ENCODE results near the gene NKAIN2. TPM values are rescaled to one million over a fixed set of nuclear protein-coding genes. Genes with fewer than 3 reads are reported as not detected.

The NKAIN2 gene
- total RNA-seq, 1 experiment from 2014 or later: 2.7 TPM

GRCh38 chr6:124869416-124869815 is 1065.8 kb downstream of the NKAIN2 start:
- Mint-ChIP-seq H3K27me3 (ENCODE audit: insufficient read depth, unreplicated experiment) (no peaks in the 10 kb centered on the region), H3K4me3 (ENCODE audit: unreplicated experiment) (no peak overlapping the region), H3K9me3 (ENCODE audit: unreplicated experiment) (no peaks in the 10 kb centered on the region), H3K36me3 (ENCODE audit: insufficient read depth, unreplicated experiment) (no peaks in the 10 kb centered on the region), H3K4me1 (ENCODE audit: insufficient read depth, unreplicated experiment) (no peaks in the 10 kb centered on the region), H3K27ac (ENCODE audit: low read depth, unreplicated experiment) (no peak overlapping the region)
- intact Hi-C loops (cut with micrococcal nuclease): no loop called here
- POLR2A ChIA-PET: no interaction called here
- DNase-seq (ENCODE audit: unreplicated experiment): no peak
- BruUV-seq (replicated peaks): no TSS peak
- TF ChIP-seq CTCF (IDR thresholded peaks at IDR 0.05; ENCODE audit: unreplicated experiment): no peak
- CTCF ChIA-PET: interaction anchor here (0.6 to 7.6 kb wide), 7 partner anchors 9 to 635 kb away, joined by 3 to 127 read pairs (median 3); no protein-coding TSS in a partner anchor

- CTCF ChIA-PET: interaction anchor here (0.7 to 7.6 kb wide), 22 partner anchors 10 to 1409 kb away, joined by 3 to 127 read pairs (median 4); no protein-coding TSS in a partner anchor
- BruUV-seq (replicated peaks): no TSS peak
- Mint-ChIP-seq H3K27me3 (ENCODE audit: insufficient read depth, unreplicated experiment) (no peaks in the 10 kb centered on the region), H3K36me3 (ENCODE audit: insufficient read depth, unreplicated experiment) (no peaks in the 10 kb centered on the region), H3K4me1 (ENCODE audit: insufficient read depth, unreplicated experiment) (no peaks in the 10 kb centered on the region), H3K27ac (ENCODE audit: low read depth, unreplicated experiment) (no peak overlapping the region), H3K9me3 (ENCODE audit: unreplicated experiment) (no peaks in the 10 kb centered on the region), H3K4me3 (ENCODE audit: unreplicated experiment) (no peak overlapping the region)
- peak; percentile 77 for TF ChIP-seq CTCF (IDR thresholded peaks at IDR 0.05; ENCODE audit: unreplicated experiment)
- peak; percentile 57 for DNase-seq (ENCODE audit: unreplicated experiment)
- intact Hi-C loops (cut with micrococcal nuclease): loop anchor here (1.0 to 5.0 kb wide), 7 partner anchors 93 to 896 kb away; partner anchors contain the start of genes HDDC2 and TPD52L1
- POLR2A ChIA-PET: interaction anchor here (0.6 to 1.5 kb wide), 8 partner anchors 11 to 439 kb away, joined by 3 to 10 read pairs (median 3); no protein-coding TSS in a partner anchor
These were observed 1067.2 kb downstream of the NKAIN2 start for GRCh38 chr6:124870611-124871459.

- ChIA-PET POLR2A (interaction anchor here (0.6 to 1.6 kb wide), 6 partner anchors 8 to 908 kb away, joined by 3 to 5 read pairs (median 3); partner anchors contain the start of gene RNF217), CTCF (interaction anchor here (0.5 to 7.6 kb wide), 5 partner anchors 100 to 252 kb away, joined by 3 to 127 read pairs (median 3); no protein-coding TSS in a partner anchor)
- Mint-ChIP-seq H3K4me1 (ENCODE audit: insufficient read depth, unreplicated experiment) (no peaks in the 10 kb centered on the region), H3K27ac (ENCODE audit: low read depth, unreplicated experiment) (no peak overlapping the region), H3K4me3 (ENCODE audit: unreplicated experiment) (no peak overlapping the region), H3K9me3 (ENCODE audit: unreplicated experiment) (no peaks in the 10 kb centered on the region), H3K36me3 (ENCODE audit: insufficient read depth, unreplicated experiment) (no peaks in the 10 kb centered on the region), H3K27me3 (ENCODE audit: insufficient read depth, unreplicated experiment) (no peaks in the 10 kb centered on the region)
- intact Hi-C loops (cut with micrococcal nuclease): loop anchor here (5.0 kb wide), 2 partner anchors 880 to 895 kb away; no protein-coding TSS in a partner anchor
- DNase-seq (ENCODE audit: unreplicated experiment): no peak
- TF ChIP-seq CTCF (IDR thresholded peaks at IDR 0.05; ENCODE audit: unreplicated experiment): no peak
- BruUV-seq (replicated peaks): no TSS peak
These were observed 1068.8 kb downstream of the NKAIN2 start for GRCh38 chr6:124872361-124873065.

GRCh38 chr6:124873066-124873410 is 1069.4 kb downstream of the NKAIN2 start:
- no peak for TF ChIP-seq CTCF (IDR thresholded peaks at IDR 0.05; ENCODE audit: unreplicated experiment)
- Mint-ChIP-seq H3K9me3 (ENCODE audit: unreplicated experiment) (no peaks in the 10 kb centered on the region), H3K27me3 (ENCODE audit: insufficient read depth, unreplicated experiment) (no peaks in the 10 kb centered on the region), H3K4me3 (ENCODE audit: unreplicated experiment) (no peak overlapping the region), H3K36me3 (ENCODE audit: insufficient read depth, unreplicated experiment) (no peaks in the 10 kb centered on the region), H3K27ac (ENCODE audit: low read depth, unreplicated experiment) (no peak overlapping the region), H3K4me1 (ENCODE audit: insufficient read depth, unreplicated experiment) (no peaks in the 10 kb centered on the region)
- no peak for DNase-seq (ENCODE audit: unreplicated experiment)
- BruUV-seq (replicated peaks): no TSS peak
- ChIA-PET CTCF (interaction anchor here (0.5 to 7.6 kb wide), 4 partner anchors 136 to 337 kb away, joined by 3 to 127 read pairs (median 6); no protein-coding TSS in a partner anchor), POLR2A (interaction anchor here (0.8 to 1.6 kb wide), 5 partner anchors 8 to 907 kb away, joined by 3 to 5 read pairs (median 3); no protein-coding TSS in a partner anchor)
- intact Hi-C loops (cut with micrococcal nuclease): loop anchor here (5.0 kb wide), 2 partner anchors 879 to 894 kb away; no protein-coding TSS in a partner anchor
